ENCODE results near the gene TMIGD2.
A peak's percentile ranks its signal among the peaks of the same experiment; 100 is the strongest.
"Not testable (repeated sequence)": the region's sequence is repeated elsewhere in the genome, so short reads cannot be mapped to it uniquely, and the experiment has no call there.

Gene TMIGD2

DNA sequence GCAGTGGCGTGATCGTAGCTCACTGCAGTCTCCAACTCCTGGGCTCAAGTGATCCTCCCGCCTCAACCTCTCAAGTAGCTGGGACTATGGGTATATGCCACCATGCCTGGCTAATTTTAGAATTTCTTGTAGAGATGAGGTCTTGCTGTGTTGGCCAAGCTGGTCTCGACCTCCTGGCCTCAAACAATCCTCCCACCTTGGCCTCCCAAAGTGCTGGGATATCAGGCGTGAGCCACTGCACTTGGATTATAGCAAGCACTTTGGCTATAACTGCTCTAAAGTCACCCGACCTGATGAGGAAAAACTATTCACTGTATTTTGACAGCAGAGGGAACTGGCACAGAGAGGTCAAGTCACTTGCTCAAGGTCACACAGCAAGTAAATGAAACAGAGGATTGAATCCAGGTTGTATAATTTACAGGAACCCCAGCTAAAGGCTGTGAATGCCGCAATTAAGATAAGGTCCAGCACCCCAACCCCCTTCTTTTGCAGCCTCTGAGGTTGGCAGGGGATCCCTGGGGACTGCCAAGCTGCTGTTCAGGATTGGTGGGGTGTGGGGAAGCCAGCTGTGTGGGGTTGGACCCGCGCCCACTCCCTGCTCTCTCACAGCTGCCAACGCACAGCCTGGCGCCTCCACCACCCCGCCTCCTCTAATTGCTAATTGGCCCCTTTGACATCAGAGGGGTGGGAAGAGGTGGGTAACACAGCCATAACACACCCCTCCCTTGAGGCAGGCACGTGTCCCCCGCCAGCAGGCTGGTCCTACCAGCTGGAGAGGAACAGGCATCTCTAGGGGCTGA is 6.0 kb downstream of the TMIGD2 start:
- no peak for DNase-seq (ENCODE audit: low spot score)

DNA sequence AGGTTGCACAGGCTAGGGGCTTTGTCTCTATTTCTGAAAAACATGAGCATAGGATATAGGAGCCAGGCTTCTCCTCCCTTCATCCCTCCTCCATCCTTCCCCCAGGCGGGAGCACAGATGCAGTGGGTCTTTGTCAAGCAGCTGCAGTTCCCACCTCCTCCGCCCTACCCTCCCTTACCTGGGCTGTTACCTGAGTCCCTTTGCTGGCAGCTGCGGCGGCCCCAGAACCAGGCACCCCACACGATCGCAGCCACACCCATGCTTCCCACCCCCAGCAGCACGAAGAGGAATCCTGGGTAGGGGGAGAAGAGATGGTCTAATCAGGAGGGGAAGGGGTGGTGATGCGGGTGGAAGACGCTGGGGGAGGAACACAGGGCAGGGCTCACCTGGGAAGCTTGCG is 7.8 kb downstream of the TMIGD2 start:
- no peak for DNase-seq (ENCODE audit: low spot score)

DNA sequence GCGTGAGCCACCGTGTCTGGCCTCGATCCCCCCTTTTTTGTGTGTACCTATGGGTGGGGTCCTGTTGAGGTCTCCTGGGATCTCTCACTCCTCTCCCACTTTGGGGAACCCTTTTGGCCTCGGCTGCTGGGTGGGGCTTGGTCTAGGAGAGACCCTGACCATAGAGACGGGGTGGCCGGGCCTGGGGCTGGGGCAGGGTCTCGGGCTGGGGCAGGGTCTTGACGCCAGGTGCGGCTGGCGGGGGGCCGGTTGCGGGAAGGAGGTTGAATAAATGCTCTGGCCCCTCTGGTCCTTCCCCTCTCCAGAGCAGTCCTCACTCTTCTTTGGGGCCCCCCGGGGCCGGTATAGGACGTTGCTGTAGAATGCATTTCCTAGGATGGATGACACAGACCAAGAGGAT is 9.7 kb downstream of the TMIGD2 start:
- DNase-seq (ENCODE audit: low spot score): no peak

DNA sequence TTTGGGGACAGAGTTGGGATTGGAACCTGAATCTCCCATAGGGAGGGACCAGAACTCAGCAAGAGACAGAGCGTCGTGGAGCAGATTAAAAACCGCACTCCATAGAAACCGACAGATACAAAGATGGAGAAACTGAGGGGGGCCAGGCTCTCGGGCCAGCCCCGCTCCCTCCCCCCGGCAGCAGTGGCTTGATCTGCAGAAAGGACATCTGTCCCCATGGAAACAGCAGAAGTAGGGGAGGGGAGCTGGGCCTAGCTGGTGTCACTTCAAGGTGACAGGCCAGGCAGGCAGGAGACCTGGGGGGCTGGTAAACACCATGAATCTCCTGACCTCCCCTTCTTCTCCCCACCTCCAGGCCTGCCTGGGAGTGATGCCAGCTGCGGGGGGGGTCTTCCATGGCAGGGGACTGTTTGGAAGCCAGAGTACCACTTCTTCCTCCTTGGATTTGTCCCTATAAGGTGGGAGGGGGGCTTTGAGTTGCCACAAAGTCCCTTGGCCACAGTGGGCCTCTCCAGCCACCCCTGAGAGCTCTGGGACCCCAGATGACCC is 10.9 kb downstream of the TMIGD2 start:
- DNase-seq (ENCODE audit: low spot score): no peak

DNA sequence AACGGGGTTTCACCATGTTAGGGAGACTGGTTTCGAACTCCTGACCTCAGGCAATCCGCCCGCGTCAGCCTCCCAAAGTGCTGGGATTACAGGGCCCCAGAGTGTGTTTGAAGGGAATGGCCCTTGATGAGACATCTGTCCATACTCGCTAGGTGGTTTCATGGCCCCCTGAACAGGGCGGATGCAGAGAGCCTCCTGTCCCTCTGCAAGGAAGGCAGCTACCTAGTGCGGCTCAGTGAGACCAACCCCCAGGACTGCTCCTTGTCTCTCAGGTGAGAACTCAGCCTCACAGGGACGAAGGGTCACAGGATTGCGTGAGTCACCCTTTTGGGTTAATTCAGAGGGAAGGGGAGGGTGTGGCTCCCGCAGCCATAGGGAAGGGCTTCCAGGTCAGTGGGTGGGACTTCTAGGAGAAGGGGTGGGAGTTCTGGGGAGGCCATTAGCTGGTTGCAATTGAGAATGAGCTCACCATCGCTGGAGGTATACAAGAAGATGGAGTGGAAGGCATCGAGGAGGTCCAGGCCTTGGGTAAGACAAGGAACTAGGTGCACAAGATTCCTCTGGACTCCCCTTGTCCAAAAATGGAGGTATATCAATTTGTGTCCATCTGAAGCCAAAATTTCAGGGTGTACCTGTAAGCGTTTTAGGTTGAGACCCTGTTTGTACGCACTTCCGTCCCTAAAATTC is 14.0 kb downstream of the TMIGD2 start:
- DNase-seq (ENCODE audit: low spot score): no peak

DNA sequence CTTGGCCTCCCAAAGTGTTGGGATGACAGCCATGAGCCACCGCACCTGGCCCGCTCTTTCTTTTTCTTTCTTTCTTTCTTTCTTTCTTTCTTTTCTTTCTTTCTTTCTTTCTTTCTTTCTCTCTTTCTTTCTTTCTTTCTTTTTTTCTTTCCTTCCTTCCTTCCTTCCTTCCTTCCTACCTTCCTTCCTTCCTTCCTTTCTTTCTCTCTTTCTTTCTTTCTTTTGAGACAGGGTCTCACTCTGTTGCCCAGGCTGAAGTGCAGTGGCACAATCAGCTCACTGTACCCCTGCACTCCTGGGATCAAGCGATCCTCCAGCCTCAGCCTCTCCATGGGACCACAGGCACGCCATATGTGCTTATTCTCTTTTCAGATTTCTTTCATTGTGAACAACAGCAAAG is 16.0 kb downstream of the TMIGD2 start:
- not testable (repeated sequence) for DNase-seq (ENCODE audit: low spot score)

DNA sequence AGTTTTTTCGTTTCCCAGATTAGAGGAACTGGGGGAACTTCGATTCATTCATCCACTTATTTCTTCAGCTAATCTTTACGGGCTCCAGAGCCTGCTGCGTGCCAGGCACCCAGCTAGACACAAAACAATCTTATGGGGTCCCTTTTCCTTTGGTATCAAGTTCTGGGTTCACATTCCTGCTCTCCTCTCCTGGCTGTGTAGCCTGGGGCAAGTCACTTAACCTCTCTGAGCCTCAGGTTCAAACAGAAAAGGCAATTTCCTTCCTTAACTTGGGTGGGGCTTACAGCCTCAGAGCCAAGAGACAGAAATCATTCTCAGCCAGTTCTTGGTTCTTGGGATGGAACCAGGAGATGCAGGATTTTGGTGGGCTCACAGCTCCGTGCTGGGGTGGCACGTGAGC is 17.2 kb downstream of the TMIGD2 start:
- DNase-seq (ENCODE audit: low spot score): no peak

DNA sequence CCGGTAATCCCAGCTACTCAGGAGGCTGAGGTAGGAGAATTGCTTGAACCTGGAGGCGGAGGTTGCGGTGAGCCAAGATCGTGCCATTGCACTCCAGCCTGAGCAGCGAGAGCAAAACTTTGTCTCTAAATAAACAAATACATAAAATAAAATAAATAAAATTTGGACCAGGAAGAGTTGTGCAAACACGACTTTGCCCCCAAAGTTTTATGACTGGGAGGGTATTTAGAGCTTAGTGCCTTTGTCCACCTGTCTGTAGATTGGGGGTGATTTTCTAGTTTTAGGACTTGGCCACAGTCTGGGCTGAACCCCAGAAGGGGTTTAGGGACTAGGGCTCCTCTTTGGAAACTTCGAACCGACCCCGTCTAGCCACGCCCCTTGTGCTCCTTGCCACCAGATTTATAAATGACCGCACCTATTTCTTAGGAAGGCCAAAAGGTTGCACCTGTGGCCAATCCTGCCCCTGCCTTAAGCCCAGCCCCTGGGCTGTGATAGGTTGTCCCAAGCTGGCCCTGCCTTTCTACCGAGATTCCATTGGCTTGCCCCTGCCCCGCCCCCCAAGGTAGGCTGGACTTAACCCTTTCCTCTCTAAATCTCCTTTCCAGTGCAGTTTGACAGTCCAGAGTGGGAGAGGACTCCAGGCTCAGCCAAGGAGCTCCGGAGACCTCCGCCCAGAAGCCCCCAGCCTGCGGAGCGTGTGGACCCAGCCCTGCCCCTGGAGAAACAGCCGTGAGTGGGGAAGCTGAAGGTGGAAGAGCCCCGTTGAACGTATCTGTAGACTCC is 17.8 kb downstream of the TMIGD2 start:
- no peak for DNase-seq (ENCODE audit: low spot score)

DNA sequence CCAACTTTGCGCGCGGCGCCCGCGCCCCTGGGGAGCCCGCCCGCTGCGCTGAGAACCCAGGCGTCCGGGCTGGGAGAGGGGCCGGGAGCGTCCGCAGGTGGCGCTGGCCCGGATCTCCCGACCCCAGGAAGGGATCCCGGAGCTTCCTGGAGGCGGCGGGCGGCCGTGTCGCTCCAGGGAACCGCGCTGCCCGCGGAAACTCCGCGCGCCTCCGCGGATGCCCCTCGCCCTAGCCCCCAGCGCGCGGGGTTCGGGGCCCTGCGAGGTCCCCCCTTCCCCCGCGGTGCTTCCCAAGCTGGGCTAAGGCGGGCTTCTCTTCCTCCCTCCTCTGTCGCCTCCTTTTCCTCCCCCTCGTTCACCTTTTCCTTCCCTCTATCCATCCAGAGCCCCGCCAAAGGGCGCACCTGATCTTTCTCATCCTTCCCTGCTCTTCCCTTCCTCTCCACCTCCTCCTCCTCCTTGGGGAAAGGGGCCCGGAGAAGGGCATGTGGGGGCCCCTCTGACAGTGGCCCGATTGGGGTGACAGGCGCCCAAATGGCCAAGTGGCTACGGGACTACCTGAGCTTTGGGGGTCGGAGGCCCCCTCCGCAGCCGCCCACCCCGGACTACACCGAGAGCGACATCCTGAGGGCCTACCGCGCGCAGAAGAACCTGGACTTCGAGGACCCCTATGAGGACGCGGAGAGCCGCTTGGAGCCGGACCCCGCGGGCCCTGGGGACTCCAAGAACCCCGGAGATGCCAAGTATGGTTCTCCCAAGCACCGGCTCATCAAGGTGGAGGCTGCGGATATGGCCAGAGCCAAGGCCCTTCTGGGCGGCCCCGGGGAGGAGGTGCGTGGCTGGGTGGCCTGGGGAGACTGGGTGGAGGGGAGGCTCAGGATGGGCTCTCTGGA is 22.4 kb downstream of the TMIGD2 start:
- no peak for DNase-seq (ENCODE audit: low spot score)

DNA sequence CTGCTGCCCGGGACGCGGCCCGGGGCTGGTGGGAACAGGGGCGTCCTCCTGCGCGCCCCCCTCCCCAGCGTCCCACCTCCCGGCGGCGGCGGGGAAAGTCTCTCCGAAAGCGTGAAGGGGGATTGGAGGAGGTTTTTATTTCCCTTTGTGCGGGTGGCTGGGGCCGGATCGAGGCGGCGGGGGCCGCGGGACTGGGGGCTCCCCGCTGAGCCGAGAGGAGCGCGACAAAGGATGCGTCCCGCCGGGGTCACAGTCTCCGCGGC is 23.0 kb downstream of the TMIGD2 start:
- no peak for DNase-seq (ENCODE audit: low spot score)

DNA sequence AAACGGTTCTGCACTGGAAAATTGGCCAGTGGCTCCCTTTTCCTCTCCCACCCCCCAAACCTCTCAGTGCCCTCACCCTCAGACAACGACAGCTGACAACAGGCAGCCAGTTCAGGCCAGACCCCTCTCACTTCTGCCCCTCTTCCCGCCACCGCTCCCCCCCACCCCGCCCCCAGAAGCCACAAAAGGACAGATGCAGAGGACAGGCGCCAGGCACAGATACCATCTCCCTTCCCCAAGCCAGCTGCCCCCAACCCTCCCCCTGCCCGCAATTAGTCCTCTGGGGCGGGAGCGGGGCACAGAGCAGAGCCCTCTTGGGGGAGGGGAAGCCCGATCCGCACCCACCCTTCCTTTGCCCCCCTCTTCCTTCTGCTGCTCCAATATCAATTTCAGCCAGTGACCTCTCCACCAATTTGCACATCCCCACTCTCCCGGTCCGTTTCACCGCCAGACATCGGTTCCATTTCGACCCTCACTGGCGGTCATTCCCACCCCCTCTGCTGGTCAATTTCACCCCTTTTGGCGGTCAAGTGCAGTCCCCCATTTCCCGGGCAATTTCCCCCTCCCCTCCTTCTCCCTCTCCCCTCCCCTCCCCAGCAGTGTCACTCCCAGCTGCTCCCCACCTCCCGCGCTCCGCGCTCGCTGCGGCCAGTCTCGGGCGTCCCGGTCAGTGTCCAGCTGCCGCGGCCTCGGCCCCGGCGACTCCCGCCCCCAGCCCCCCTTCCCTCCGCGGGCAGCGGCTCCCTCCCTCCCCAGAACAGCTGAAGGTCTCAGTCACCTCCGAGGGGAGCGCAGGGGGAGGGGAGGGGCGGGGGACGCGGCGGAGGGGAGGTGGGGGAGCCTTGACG is 23.5 kb downstream of the TMIGD2 start, which contains the start of gene SHD:
TSS of gene SHD (plus strand) at position 848 of the 848 bp plus-strand sequence. CDS start 798 bp downstream, outside the sequence.
- peak; percentile 77 for DNase-seq (ENCODE audit: low spot score)

DNA sequence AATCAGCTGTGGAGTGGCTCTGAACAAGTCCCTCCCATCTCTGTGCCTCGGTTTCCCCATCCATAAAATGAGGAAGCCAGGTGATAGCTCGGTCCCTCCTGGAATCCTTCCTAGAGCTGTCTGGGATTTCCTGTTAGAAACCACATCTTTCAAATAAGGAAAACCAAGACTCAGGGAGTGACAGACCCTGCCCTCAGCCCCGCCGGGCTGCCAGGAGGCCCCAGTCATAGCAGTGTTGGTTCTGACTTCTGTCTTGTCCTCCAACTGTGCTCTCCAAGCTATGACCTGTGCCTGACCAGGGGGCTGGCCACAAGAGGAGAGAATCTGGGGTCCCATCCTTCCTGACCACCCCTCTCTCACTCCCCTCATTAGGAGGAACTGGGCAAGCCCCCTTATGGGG is 24.2 kb downstream of the TMIGD2 start:
- DNase-seq (ENCODE audit: low spot score): no peak

DNA sequence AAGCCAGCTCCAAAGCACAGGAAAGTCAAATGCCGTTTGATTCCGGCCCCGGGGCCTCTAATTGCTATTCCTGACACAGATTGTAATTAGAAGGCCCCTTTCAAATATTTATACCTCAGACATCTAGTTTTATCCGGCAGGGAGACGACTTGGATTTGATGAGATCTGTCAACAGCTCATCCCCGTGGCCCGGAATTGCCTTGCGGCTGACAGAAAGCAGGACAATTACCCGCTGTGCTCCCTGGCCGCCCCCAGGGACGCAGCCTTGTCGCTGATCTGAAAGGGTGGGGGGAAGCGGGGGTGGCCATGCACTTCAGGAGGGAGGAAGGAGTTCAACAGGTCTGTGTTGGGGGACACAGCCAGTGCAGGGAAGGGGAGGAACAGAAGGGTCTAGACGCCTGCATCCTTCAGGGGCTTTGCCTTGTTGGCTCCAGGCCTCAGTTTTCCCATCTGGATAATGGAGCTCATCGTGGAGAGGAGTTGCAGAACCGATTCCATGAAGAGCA is 24.9 kb downstream of the TMIGD2 start:
- DNase-seq (ENCODE audit: low spot score): no peak

DNA sequence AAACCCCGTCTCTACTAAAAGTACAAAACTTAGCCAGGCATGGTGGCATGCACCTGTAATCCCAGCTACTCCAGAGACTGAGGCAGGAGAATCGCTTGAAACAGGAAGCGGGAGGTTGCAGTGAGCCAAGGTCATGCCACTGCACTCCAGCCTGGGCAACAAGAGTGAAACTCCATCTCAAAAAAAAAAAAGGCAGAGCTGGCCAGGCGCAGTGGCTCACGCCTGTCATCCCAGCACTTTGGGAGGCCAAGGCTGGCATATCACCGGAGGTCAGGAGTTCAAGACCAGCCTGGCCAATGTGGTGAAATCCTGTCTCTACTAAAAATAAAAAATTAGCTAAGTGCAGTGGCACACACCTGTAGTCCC is 27.9 kb downstream of the TMIGD2 start:
- not testable (repeated sequence) for DNase-seq (ENCODE audit: low spot score)

DNA sequence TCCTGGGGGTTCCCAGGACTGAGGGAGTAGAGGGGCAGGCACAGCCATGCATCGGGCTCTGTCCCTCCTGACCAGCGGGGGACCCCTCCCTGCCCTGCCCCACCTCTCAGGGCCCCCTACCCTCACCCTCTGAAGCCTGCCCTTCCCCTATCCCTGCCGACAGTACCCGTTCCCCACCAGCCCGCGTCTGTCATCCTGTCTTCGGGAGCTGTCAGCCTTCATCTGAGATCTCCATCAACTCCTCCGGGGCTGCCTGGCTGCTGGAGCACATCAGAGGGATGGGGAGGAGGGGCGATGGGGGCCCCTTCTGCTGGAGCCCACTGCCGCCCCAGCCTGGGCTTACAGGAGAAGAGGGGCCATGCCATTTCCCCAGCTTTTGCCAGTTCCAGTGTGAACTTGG is 29.3 kb downstream of the TMIGD2 start:
- DNase-seq (ENCODE audit: low spot score): no peak

DNA sequence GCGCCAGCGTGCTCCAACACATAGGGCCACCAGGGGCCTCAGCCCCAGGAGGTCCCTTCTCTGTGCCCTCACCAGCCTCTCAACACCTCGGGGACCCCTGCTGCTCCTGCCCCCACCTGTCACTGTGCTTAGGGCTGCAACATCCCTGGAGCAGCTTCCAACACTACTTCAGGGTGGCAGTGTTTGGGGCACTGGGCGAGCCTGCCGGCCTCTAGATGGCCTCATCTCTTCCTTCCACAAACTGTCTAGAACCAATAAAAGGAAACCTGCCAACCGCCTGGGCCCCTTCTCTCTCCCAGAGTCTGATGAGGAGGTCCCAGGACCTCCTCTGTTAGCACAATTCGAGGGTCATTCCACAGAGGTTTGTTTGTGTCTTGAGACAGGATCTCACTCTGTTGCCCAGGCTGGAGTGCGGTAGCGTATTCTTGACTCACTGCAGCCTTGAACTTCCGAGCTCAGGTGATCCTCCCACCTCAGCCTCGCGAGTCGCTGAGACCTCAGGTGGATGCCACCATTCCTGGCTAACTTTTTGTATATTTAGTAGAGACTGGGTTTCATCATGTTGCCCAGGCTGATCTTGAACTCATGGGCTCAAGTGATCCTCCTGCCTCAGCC is 33.3 kb downstream of the TMIGD2 start:
- no peak for DNase-seq (ENCODE audit: low spot score)

DNA sequence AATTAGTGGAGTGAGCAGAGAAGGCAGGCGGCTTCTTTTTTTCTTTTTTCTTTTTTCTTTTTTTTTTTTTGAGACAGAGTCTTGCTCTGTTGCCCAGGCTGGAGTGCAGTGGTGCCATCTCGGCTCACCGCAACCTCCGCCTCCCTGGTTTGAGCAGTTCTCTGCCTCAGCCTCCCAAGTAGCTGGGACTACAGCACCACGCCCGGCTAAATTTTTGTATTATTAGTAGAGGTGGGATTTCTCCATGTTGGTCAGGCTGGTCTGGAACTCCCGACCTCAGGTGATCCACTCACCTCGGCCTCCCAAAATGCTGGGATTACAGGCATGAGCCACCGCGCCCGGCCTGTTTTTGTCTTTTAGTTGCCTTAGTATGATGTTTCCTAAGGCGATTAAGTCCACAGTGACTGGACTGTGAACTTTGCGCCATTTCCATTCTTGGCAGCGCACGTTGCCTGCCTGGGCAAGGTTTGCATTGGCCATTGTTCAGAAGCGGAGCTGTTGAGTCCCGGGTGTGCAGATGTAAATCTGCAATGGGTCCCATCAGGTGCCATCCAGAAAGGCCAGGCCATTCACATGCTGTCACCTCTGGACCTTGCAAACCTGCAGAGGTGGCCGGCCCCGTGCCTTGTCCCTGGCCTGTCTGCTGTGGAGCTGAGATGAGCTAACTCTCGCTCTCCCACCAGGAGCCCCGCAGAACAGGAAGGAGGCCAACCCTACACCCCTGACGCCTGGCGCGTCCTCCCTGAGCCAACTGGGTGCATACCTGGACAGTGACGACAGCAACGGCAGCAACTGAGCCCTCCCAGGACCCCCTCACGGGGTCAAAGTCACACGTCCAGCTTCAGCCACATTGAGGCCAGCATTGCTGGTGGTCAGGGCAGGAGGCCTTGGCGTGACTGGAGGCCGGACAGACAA is 34.0 kb downstream of the TMIGD2 start:
- no peak for DNase-seq (ENCODE audit: low spot score)

DNA sequence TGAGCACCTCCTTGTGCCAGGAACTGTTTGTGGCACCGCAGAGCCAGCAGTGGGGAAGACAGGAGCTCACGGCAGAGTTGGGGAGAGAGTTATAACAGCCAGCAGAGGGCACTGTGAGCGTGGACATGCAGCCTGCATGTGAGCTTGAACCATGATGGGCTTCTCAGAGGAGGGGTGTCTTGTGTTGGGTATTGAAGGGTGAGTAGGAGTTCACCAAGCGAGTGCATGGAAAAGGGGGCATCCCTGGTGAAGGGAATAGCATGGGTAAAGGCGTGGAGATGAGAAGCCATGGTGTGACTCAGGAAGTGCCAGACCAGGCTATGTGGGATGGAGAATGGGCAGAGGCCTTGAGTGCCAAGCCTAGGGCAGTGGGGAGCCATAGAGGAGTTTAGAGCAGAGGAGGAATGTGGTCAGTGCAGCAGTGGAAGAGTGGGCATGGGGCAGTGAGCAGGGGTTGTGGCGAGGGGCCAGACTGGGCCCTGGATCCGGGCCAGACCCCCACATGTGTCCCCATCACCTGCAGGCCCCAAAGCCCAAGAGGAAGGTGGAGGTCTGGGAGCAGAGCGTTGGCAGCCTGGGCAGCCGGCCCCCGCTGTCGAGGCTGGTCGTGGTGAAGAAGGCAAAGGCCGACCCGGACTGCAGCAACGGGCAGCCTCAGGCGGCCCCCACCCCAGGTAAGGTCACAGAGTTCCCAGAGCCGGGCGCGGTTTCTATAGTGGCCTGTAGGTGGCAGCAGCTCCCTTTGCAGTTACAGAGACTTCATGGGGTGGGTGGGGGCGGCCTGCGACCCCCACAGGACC is 34.9 kb downstream of the TMIGD2 start:
- DNase-seq (ENCODE audit: low spot score): no peak
